ENCODE measurements around the gene NEK11. TPM values are rescaled to one million over a fixed set of nuclear protein-coding genes. Genes with fewer than 3 reads are reported as not detected.
A peak's percentile ranks its signal among the peaks of the same experiment; 100 is the strongest.

NEK11 gene
- polyA plus RNA-seq (2012; rRNA removed): 4.7 and 6.3 TPM in 2 replicates
- 6.1 and 7.1 TPM in 2 replicates for polyA plus RNA-seq (2012; cell fraction: cytosol; rRNA removed)
- polyA plus RNA-seq (2012; cell fraction: nucleus; rRNA removed): 7.0 and 11.9 TPM in 2 replicates

GRCh38 chr3:131026321-131027151 lies at the start of gene NEK11, which contains the start of gene ASTE1:
Gene NEK11, plus strand, starts transcription at chr3:131026877. Its CDS starts 2,832 bp downstream, at chr3:131029709.
Gene ASTE1, minus strand, starts transcription at chr3:131026825. Its CDS starts 1,519 bp downstream, at chr3:131025306.
- Histone ChIP-seq H3K4me3 (ENCODE audit: low read depth in 2 of 2, low read length in 1 of 2) (peak within 1 kb of the TSS; percentile 85), H3K4me1 (ENCODE audit: control insufficient read depth in 1 of 2, insufficient read depth in 2 of 2, low read depth in 1 of 2, low read length in 1 of 2) (peaks cover 0 to 8% of the 10 kb centered on the region in 2 experiments; a peak in 2 of 4 replicates), H3F3A (replicated peaks; ENCODE audit: insufficient read depth) (no peaks in the 10 kb centered on the region), H3K27ac (ENCODE audit: low read depth in 2 of 2, low read length in 1 of 2) (peak within 1 kb of the TSS; percentile 71 to 92), H3K9ac (peak within 1 kb of the TSS; percentile 90), H3K9me2 (no peaks in the 10 kb centered on the region), H4K20me1 (ENCODE audit: insufficient read depth) (no peaks in the 10 kb centered on the region), H3K4me2 (peak within 1 kb of the TSS; percentile 90), H3K9me3 (no peaks in the 10 kb centered on the region), H3K36me3 (replicated peaks in 1 of 2; ENCODE audit: control insufficient read depth in 1 of 2, insufficient read depth in 2 of 2, low read length in 1 of 2) (peaks cover 9 to 28% of the 10 kb centered on the region in 2 experiments), H3K27me3 (ENCODE audit: insufficient read depth) (no peaks in the 10 kb centered on the region), H2AFZ (ENCODE audit: low read depth) (peak within 1 kb of the TSS; percentile 96), H3K79me2 (ENCODE audit: insufficient read depth) (peaks cover 11% of the 10 kb centered on the region)
- 3% methylated on average over 11 of the region's 56 CpGs for WGBS (ENCODE audit: low lambda C conversion rate)
- ChIA-PET CTCF (interaction anchor here (0.9 to 1.5 kb wide), 5 partner anchors 12 to 1008 kb away, joined by 3 to 6 read pairs (median 3); partner anchors contain the start of genes ATP2C1 and CPNE4), POLR2A (interaction anchor here (0.7 to 2.1 kb wide), 3 partner anchors 10 to 132 kb away, joined by 3 to 8 read pairs (median 5); partner anchors contain the start of gene ATP2C1)
- DNase-seq: peak; percentile 88
- TF ChIP-seq JUND (IDR thresholded peaks at IDR 0.05): no peak
- no peak for TF ChIP-seq GATA2 (CRISPR knock-in tag; IDR thresholded peaks at IDR 0.05)
- TF ChIP-seq EZH2phosphoT487 (IDR thresholded peaks at IDR 0.05; ENCODE audit: borderline replicate concordance, low read depth): no peak
- no peak for TF ChIP-seq CTCF (IDR thresholded peaks at IDR 0.05)
- no peak for TF ChIP-seq ZBTB33 (IDR thresholded peaks at IDR 0.05; ENCODE audit: borderline replicate concordance, low read depth)
- no peak for TF ChIP-seq PBX3 (IDR thresholded peaks at IDR 0.05)
- no peak for TF ChIP-seq MEF2A (IDR thresholded peaks at IDR 0.05; ENCODE audit: borderline replicate concordance, low read depth)
- no peak for TF ChIP-seq IRF3 (IDR thresholded peaks at IDR 0.05; ENCODE audit: low read depth, low read length)
- peak; percentile 90 for TF ChIP-seq MXI1 (IDR thresholded peaks at IDR 0.05; ENCODE audit: low read depth, low read length)
- no peak for TF ChIP-seq EP300 (IDR thresholded peaks at IDR 0.05; ENCODE audit: borderline replicate concordance in 1 of 2, low read depth in 1 of 2, low read length in 1 of 2)
- no peak for TF ChIP-seq NRF1 (IDR thresholded peaks at IDR 0.05; ENCODE audit: low read depth, low read length)
- TF ChIP-seq RFX5 (IDR thresholded peaks at IDR 0.05; ENCODE audit: low read length): no peak
- TF ChIP-seq ELF1 (IDR thresholded peaks at IDR 0.05): peak; percentile 99
- TF ChIP-seq TCF12 (IDR thresholded peaks at IDR 0.05): no peak
- no peak for TF ChIP-seq REST (IDR thresholded peaks at IDR 0.05; ENCODE audit: low read depth, low read length)
- no peak for TF ChIP-seq RCOR1 (IDR thresholded peaks at IDR 0.05; ENCODE audit: low read length)
- TF ChIP-seq RXRA (IDR thresholded peaks at IDR 0.05; ENCODE audit: borderline replicate concordance, low read depth): no peak
- TF ChIP-seq TAF1 (IDR thresholded peaks at IDR 0.05; ENCODE audit: borderline replicate concordance, low read depth, low read length): 0 out of 2 replicates have a peak, but pooled peaks have one; percentile 57
- peak; percentile 78 for TF ChIP-seq SIN3A (IDR thresholded peaks at IDR 0.05; ENCODE audit: borderline replicate concordance, low read depth, low read length)
- TF ChIP-seq POLR2AphosphoS5 (IDR thresholded peaks at IDR 0.05; ENCODE audit: low read depth, low read length): peak; percentile 70
- TF ChIP-seq FOXM1 (IDR thresholded peaks at IDR 0.05; ENCODE audit: low read depth): no peak
- TF ChIP-seq SMC3 (IDR thresholded peaks at IDR 0.05; ENCODE audit: low read depth, low read length): no peak

Data from SK-N-SH (cell line).